IPS-15b (cell line): ENCODE data around the gene PPT2.

Source experiments
- H3K27me3 ChIP-seq: one replicate; pipeline ENCODE4 v1.6.1; 2013; ENCODE audit warnings: low read length; ENCODE audit not compliant: control insufficient read depth, insufficient read depth
- H3K36me3 ChIP-seq: one replicate; pipeline ENCODE4 v1.6.1; 2013; ENCODE audit warnings: low read length; ENCODE audit not compliant: control insufficient read depth, insufficient read depth
- H3K4me1 ChIP-seq: one replicate; pipeline ENCODE4 v1.6.1; 2013; ENCODE audit warnings: mild to moderate bottlenecking, low read length; ENCODE audit not compliant: control insufficient read depth, insufficient read depth
- H3K4me3 ChIP-seq: one replicate; pipeline ENCODE4 v1.5.1; 2013; ENCODE audit warnings: low read depth, low read length
- H3K9ac ChIP-seq: one replicate; pipeline ENCODE4 v1.6.1; 2013; ENCODE audit warnings: low read depth, mild to moderate bottlenecking, low read length
- H3K9me3 ChIP-seq: one replicate; pipeline ENCODE4 v1.6.1; 2013; ENCODE audit warnings: mild to moderate bottlenecking, low read length; ENCODE audit not compliant: control insufficient read depth, insufficient read depth

Gene PPT2

GRCh38 chr6:32174416-32174815 lies 20.5 kb downstream of the PPT2 start:
- Histone ChIP-seq H3K36me3 (peaks cover 17% of the 10 kb centered on the region), H3K4me3 (peak overlapping the region; percentile 93), H3K27me3 (no peaks in the 10 kb centered on the region), H3K9me3 (no peaks in the 10 kb centered on the region), H3K4me1 (peaks cover 9% of the 10 kb centered on the region), H3K9ac (no peak overlapping the region)

- H3K4me3 ChIP-seq = peak overlapping the region; percentile 93
- H3K9me3 ChIP-seq = no peaks in the 10 kb centered on the region
- H3K27me3 ChIP-seq = no peaks in the 10 kb centered on the region
- peak overlapping the region; percentile 87 for H3K9ac ChIP-seq
- H3K36me3 ChIP-seq = peaks cover 14% of the 10 kb centered on the region
- H3K4me1 ChIP-seq = peaks cover 10% of the 10 kb centered on the region
These were observed 21.4 kb downstream of the PPT2 start for GRCh38 chr6:32175322-32175710.

GRCh38 chr6:32175711-32176475 lies 22.0 kb downstream of the PPT2 start, which contains the start of gene AGPAT1:
TSS of gene AGPAT1 (minus strand) at chr6:32176084. CDS start at chr6:32171496, 4,588 bp downstream.
- Histone ChIP-seq H3K9me3 (no peaks in the 10 kb centered on the region), H3K4me1 (peaks cover 10% of the 10 kb centered on the region), H3K9ac (peak within 1 kb of the TSS; percentile 93), H3K4me3 (peak within 1 kb of the TSS; percentile 95), H3K27me3 (no peaks in the 10 kb centered on the region), H3K36me3 (peaks cover 10% of the 10 kb centered on the region)

- peaks cover 10% of the 10 kb centered on the region for H3K4me1 ChIP-seq
- peak overlapping the region; percentile 93 for H3K9ac ChIP-seq
- no peaks in the 10 kb centered on the region for H3K27me3 ChIP-seq
- peak overlapping the region; percentile 95 for H3K4me3 ChIP-seq
- H3K36me3 ChIP-seq = peaks cover 14% of the 10 kb centered on the region
- no peaks in the 10 kb centered on the region for H3K9me3 ChIP-seq
These were observed 22.7 kb downstream of the PPT2 start for GRCh38 chr6:32176476-32177182.

- Histone ChIP-seq H3K9ac (peak overlapping the region; percentile 93), H3K4me3 (peak overlapping the region; percentile 95), H3K27me3 (no peaks in the 10 kb centered on the region), H3K4me1 (peaks cover 10% of the 10 kb centered on the region), H3K9me3 (no peaks in the 10 kb centered on the region), H3K36me3 (peaks cover 18% of the 10 kb centered on the region)
These were observed 23.3 kb downstream of the PPT2 start for GRCh38 chr6:32177183-32177787.

- peak within 1 kb of the TSS; percentile 95 for H3K4me3 ChIP-seq
- H3K4me1 ChIP-seq = peaks cover 10% of the 10 kb centered on the region
- H3K9ac ChIP-seq = peak within 1 kb of the TSS; percentile 93
- no peaks in the 10 kb centered on the region for H3K9me3 ChIP-seq
- H3K36me3 ChIP-seq = peaks cover 25% of the 10 kb centered on the region
- no peaks in the 10 kb centered on the region for H3K27me3 ChIP-seq
These were observed 24.0 kb downstream of the PPT2 start, which contains the start of gene RNF5 for GRCh38 chr6:32177788-32178546. TSS of gene RNF5 (plus strand) at chr6:32178405. CDS start at chr6:32178512, 107 bp downstream.

GRCh38 chr6:32178547-32179440 lies 24.9 kb downstream of the PPT2 start:
- H3K4me1 ChIP-seq = peaks cover 5% of the 10 kb centered on the region
- H3K9ac ChIP-seq = peak overlapping the region; percentile 77
- H3K9me3 ChIP-seq = no peaks in the 10 kb centered on the region
- H3K4me3 ChIP-seq = peak overlapping the region; percentile 95
- no peaks in the 10 kb centered on the region for H3K27me3 ChIP-seq
- H3K36me3 ChIP-seq = peaks cover 25% of the 10 kb centered on the region

- Histone ChIP-seq H3K27me3 (no peaks in the 10 kb centered on the region), H3K36me3 (peaks cover 25% of the 10 kb centered on the region), H3K9ac (no peak overlapping the region), H3K9me3 (no peaks in the 10 kb centered on the region), H3K4me1 (peaks cover 5% of the 10 kb centered on the region), H3K4me3 (peak overlapping the region; percentile 95)
These were observed 25.9 kb downstream of the PPT2 start for GRCh38 chr6:32179766-32180405.

- Histone ChIP-seq H3K4me1 (peaks cover 5% of the 10 kb centered on the region), H3K4me3 (no peak overlapping the region), H3K36me3 (peaks cover 25% of the 10 kb centered on the region), H3K9ac (no peak overlapping the region), H3K9me3 (no peaks in the 10 kb centered on the region), H3K27me3 (no peaks in the 10 kb centered on the region)
These were observed 27.3 kb downstream of the PPT2 start for GRCh38 chr6:32181148-32181702.

- Histone ChIP-seq H3K9me3 (no peaks in the 10 kb centered on the region), H3K4me3 (no peak overlapping the region), H3K4me1 (peaks cover 5% of the 10 kb centered on the region), H3K9ac (no peak overlapping the region), H3K36me3 (peaks cover 26% of the 10 kb centered on the region), H3K27me3 (no peaks in the 10 kb centered on the region)
These were observed 28.1 kb downstream of the PPT2 start for GRCh38 chr6:32181915-32182529.
